Hypothalamus (tissue), 51 donors: Measurements from ENCODE around the gene CDHR5.

Experiments used
- DNase-seq, 51 donors: peaks; one replicate each; lab custom pipeline; 2025; lab: John Stamatoyannopoulos, UW

CDHR5 gene

GRCh38 chr11:623999-624704 is 603 bp downstream of the CDHR5 start:
- no peak for DNase-seq

- DNase-seq = no peak
These were observed 1.3 kb downstream of the CDHR5 start for GRCh38 chr11:623349-623869.

GRCh38 chr11:621838-622237 is 2.9 kb downstream of the CDHR5 start:
- no peak for DNase-seq

GRCh38 chr11:620935-621814 is 3.6 kb downstream of the CDHR5 start:
- no peak for DNase-seq

GRCh38 chr11:620201-620600 is 4.6 kb downstream of the CDHR5 start:
- DNase-seq = no peak

GRCh38 chr11:619628-620050 is 5.1 kb downstream of the CDHR5 start:
- DNase-seq = no peak

GRCh38 chr11:618856-619627 is 5.7 kb downstream of the CDHR5 start:
- DNase-seq = no peak

- no peak for DNase-seq
These were observed 6.7 kb downstream of the CDHR5 start for GRCh38 chr11:617912-618682.

- no peak for DNase-seq
These were observed 7.4 kb downstream of the CDHR5 start for GRCh38 chr11:617199-617911.

GRCh38 chr11:616320-617198 is 8.2 kb downstream of the CDHR5 start:
- DNase-seq = no peak

- DNase-seq = peak; percentile 25 to 91 (median 80)
These were observed 9.0 kb downstream of the CDHR5 start, which contains the start of gene IRF7 for GRCh38 chr11:615504-616319. Gene IRF7, minus strand, starts transcription at chr11:615950. Its CDS starts 586 bp downstream, at chr11:615364.

- peak in 2 of 51 donors; percentile 7 to 21 for DNase-seq
These were observed 9.9 kb downstream of the CDHR5 start for GRCh38 chr11:614623-615503.

- DNase-seq = no peak
These were observed 10.6 kb downstream of the CDHR5 start for GRCh38 chr11:614021-614622.

- DNase-seq = peak in 17 of 51 donors; percentile 11 to 60 (median 32)
These were observed 11.3 kb downstream of the CDHR5 start for GRCh38 chr11:613369-613968.

GRCh38 chr11:612961-613300 is 11.8 kb downstream of the CDHR5 start:
- DNase-seq = no peak
